Neural cell (in vitro differentiated cells): Measurements from ENCODE around the gene KDM4D.

Experiments
- CTCF ChIP-seq: fragments of 450-650 bp; IDR thresholded peaks from 2 replicates; pipeline ENCODE4 v1.5.1; 2014; ENCODE audit warnings: antibody characterized with exemption, mild to moderate bottlenecking, moderate library complexity; ENCODE audit not compliant: poor library complexity, severe bottlenecking
- EP300 ChIP-seq: fragments of 450-650 bp; conservative IDR thresholded peaks from 2 replicates; pipeline ENCODE4 v1.6.1; 2014; ENCODE audit warnings: antibody characterized with exemption, mild to moderate bottlenecking, moderate library complexity; ENCODE audit not compliant: poor library complexity, severe bottlenecking
- EZH2 ChIP-seq: fragments of 200-600, 300-800 bp; shearing (Covaris generic), sonication (generic); IDR thresholded peaks from 2 replicates; pipeline ENCODE4 v1.6.1; 2014; ENCODE audit warnings: antibody characterized with exemption, low read length, borderline replicate concordance, mild to moderate bottlenecking; ENCODE audit not compliant: insufficient read depth, poor library complexity, severe bottlenecking
- POLR2AphosphoS5 ChIP-seq: IDR thresholded peaks from 2 replicates; pipeline ENCODE4 v1.6.1; 2012
- RAD21 ChIP-seq: fragments of 450-650 bp; conservative IDR thresholded peaks from 2 replicates; pipeline ENCODE4 v1.6.1; 2014; ENCODE audit warnings: antibody characterized with exemption, mild to moderate bottlenecking, moderate library complexity
- REST ChIP-seq: IDR thresholded peaks from 2 replicates; pipeline ENCODE4 v1.6.1; 2012; ENCODE audit warnings: borderline replicate concordance
- SMC3 ChIP-seq: fragments of 450-650 bp; conservative IDR thresholded peaks from 2 replicates; pipeline ENCODE4 v1.6.1; 2014; ENCODE audit warnings: antibody characterized with exemption, mild to moderate bottlenecking, moderate library complexity; ENCODE audit not compliant: poor library complexity
- TAF1 ChIP-seq: IDR thresholded peaks from 2 replicates; pipeline ENCODE4 v1.6.1; 2012; ENCODE audit warnings: low read depth

- TF ChIP-seq CTCF (no peak), SMC3 (no peak), POLR2AphosphoS5 (no peak), EZH2 (no peak), REST (no peak), EP300 (no peak), RAD21 (no peak), TAF1 (no peak)
Observed at GRCh38 chr11:94964934-94965333, 8.6 kb upstream of the KDM4D start.
